B cell (primary cell): ENCODE data around the gene RPS28.

Experiments
- EZH2 ChIP-seq: IDR thresholded peaks from 2 replicates; pipeline ENCODE4 v1.6.1; 2012; ENCODE audit warnings: borderline replicate concordance, low read depth, mild to moderate bottlenecking, moderate library complexity, low read length; ENCODE audit not compliant: insufficient read depth, poor library complexity, severe bottlenecking
- TF ChIP-seq, protein P1 (sequence below): fragments of 200-600 bp; IDR thresholded peaks from one replicate; pipeline ENCODE4 v1.8.0; 2022; ENCODE audit warnings: antibody characterized with exemption, mild to moderate bottlenecking

DNA sequence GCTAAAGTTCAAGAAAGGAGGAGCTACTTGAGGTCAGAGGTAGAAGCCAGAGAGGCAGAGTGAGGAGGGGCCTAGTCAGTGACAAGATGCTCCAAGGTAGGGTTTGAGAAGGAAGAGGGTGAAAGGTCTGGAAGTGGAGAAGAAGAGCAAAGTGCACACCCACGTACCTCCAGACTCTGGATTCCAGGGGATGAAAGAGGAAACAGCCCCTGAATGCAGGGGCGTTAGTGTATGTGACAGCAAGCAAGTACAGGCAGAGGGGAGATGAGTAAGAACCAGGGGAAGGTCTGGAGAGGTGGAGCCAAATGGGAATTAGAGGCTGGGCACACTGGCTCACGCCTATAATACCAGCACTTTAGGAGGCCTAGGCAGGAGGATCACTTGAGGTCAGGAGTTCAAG is 8.7 kb downstream of the RPS28 start:
- TF ChIP-seq, protein P1, sequence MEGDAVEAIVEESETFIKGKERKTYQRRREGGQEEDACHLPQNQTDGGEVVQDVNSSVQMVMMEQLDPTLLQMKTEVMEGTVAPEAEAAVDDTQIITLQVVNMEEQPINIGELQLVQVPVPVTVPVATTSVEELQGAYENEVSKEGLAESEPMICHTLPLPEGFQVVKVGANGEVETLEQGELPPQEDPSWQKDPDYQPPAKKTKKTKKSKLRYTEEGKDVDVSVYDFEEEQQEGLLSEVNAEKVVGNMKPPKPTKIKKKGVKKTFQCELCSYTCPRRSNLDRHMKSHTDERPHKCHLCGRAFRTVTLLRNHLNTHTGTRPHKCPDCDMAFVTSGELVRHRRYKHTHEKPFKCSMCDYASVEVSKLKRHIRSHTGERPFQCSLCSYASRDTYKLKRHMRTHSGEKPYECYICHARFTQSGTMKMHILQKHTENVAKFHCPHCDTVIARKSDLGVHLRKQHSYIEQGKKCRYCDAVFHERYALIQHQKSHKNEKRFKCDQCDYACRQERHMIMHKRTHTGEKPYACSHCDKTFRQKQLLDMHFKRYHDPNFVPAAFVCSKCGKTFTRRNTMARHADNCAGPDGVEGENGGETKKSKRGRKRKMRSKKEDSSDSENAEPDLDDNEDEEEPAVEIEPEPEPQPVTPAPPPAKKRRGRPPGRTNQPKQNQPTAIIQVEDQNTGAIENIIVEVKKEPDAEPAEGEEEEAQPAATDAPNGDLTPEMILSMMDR = no peak
- TF ChIP-seq EZH2 = no peak
